SK-N-MC (cell line): Measurements from ENCODE around the gene UNKL.

Experiments used
- EZH2 ChIP-seq: fragments of 200-600 bp; sonication (generic); IDR thresholded peaks from one replicate; pipeline ENCODE4 v1.6.1; 2017; ENCODE audit warnings: antibody characterized with exemption
- FOXP2 ChIP-seq: optimal IDR thresholded peaks from 2 replicates; pipeline ENCODE3; 2011; ENCODE audit warnings: mild to moderate bottlenecking, moderate library complexity; ENCODE audit not compliant: insufficient read depth; ENCODE audit errors: extremely low read length, control extremely low read depth
- POLR2AphosphoS5 ChIP-seq: IDR thresholded peaks from 2 replicates; pipeline ENCODE4 v1.6.1; 2012; ENCODE audit warnings: mild to moderate bottlenecking, low read depth, low read length, borderline replicate concordance

GRCh38 chr16:1455190-1456171 is 41.0 kb upstream of the UNKL start:
- TF ChIP-seq EZH2, result no peak
- TF ChIP-seq POLR2AphosphoS5, result no peak
- no peak for TF ChIP-seq FOXP2
